Stimulated activated CD4-positive, alpha-beta T cell treated with anti-CD3 and anti-CD28 coated beads, TNF-alpha, amount 100 ng/mL, for 4 hours (primary cell): ENCODE data around the gene SMPX.

ENCODE experiments used
- DNase-seq, 3 experiments: peaks; one replicate each; pipeline ENCODE4 v3.0.0-alpha.2; 2020; ENCODE audit warnings: low read depth in 3 of 3

SMPX gene

GRCh38 chrX:21744060-21744459 is 13.9 kb downstream of the SMPX start:
- DNase-seq = no peak

- no peak for DNase-seq
Observed at GRCh38 chrX:21741869-21742701, 15.8 kb downstream of the SMPX start.

GRCh38 chrX:21741364-21741763 is 16.6 kb downstream of the SMPX start:
- no peak for DNase-seq

GRCh38 chrX:21740329-21741274 is 17.3 kb downstream of the SMPX start:
- no peak for DNase-seq

- DNase-seq = no peak
Observed at GRCh38 chrX:21738950-21739287, 19.0 kb downstream of the SMPX start.

- DNase-seq = no peak
Observed at GRCh38 chrX:21738210-21738949, 19.5 kb downstream of the SMPX start.

GRCh38 chrX:21735768-21736127 is 22.2 kb downstream of the SMPX start:
- DNase-seq = no peak

- no peak for DNase-seq
Observed at GRCh38 chrX:21735038-21735767, 22.7 kb downstream of the SMPX start.

- no peak for DNase-seq
Observed at GRCh38 chrX:21734175-21734574, 23.7 kb downstream of the SMPX start.

GRCh38 chrX:21733705-21734104 is 24.2 kb downstream of the SMPX start:
- no peak for DNase-seq

GRCh38 chrX:21730026-21730425 is 27.9 kb downstream of the SMPX start:
- DNase-seq = no peak

- no peak for DNase-seq
Observed at GRCh38 chrX:21728276-21728968, 29.5 kb downstream of the SMPX start.

GRCh38 chrX:21725916-21726315 is 32.0 kb downstream of the SMPX start:
- no peak for DNase-seq

GRCh38 chrX:21725496-21725895 is 32.4 kb downstream of the SMPX start:
- no peak for DNase-seq

- no peak for DNase-seq
Observed at GRCh38 chrX:21723814-21724213, 34.1 kb downstream of the SMPX start.

- DNase-seq = no peak
Observed at GRCh38 chrX:21723084-21723483, 34.8 kb downstream of the SMPX start.

- DNase-seq = no peak
Observed at GRCh38 chrX:21721195-21721594, 36.7 kb downstream of the SMPX start.

GRCh38 chrX:21718575-21718974 is 39.3 kb downstream of the SMPX start:
- DNase-seq = no peak

GRCh38 chrX:21717802-21718201 is 40.1 kb downstream of the SMPX start:
- DNase-seq = no peak

GRCh38 chrX:21715825-21716224 is 42.1 kb downstream of the SMPX start:
- DNase-seq = no peak

GRCh38 chrX:21715337-21715736 is 42.6 kb downstream of the SMPX start:
- no peak for DNase-seq
